ENCODE measurements around the gene DHFR2. TPM values are rescaled to one million over a fixed set of nuclear protein-coding genes. Genes with fewer than 3 reads are reported as not detected.

The DHFR2 gene
- total and polyA plus RNA-seq, 4 donors, result 2.3 to 3.9 (median 2.5) TPM

GRCh38 chr3:94026623-94027022, 36.1 kb downstream of the DHFR2 start:
- TF ChIP-seq FOXA1 (IDR thresholded peaks at IDR 0.05), result no peak
- TF ChIP-seq JUND (IDR thresholded peaks at IDR 0.05), result no peak
- no peak for TF ChIP-seq CTCF (IDR thresholded peaks at IDR 0.05; ENCODE audit: low read depth, low read length, missing input control)
- no peak for TF ChIP-seq HNF4A (conservative IDR thresholded peaks at IDR 0.05)
- TF ChIP-seq ATF3 (IDR thresholded peaks at IDR 0.05), result no peak
- no peak for TF ChIP-seq ZBTB33 (IDR thresholded peaks at IDR 0.05)
- no peak for TF ChIP-seq EGR1 (IDR thresholded peaks at IDR 0.05; ENCODE audit: low read depth in 2 of 2)
- TF ChIP-seq RAD21 (IDR thresholded peaks at IDR 0.05), result no peak
- TF ChIP-seq FOXA2 (IDR thresholded peaks at IDR 0.05), result no peak
- H3K27me3 ChIP-seq (ENCODE audit: control insufficient read depth in 4 of 4, insufficient read depth in 4 of 4, low read length in 3 of 4), result no peaks in the 10 kb centered on the region
- no peak overlapping the region for H3K9ac ChIP-seq (ENCODE audit: low read depth in 1 of 2, low read length in 2 of 2)
- no peaks in the 10 kb centered on the region for H3K36me3 ChIP-seq (ENCODE audit: control insufficient read depth in 4 of 4, insufficient read depth in 3 of 4, low read depth in 1 of 4, low read length in 3 of 4)
- 86% methylated on average over 2 of the region's 2 CpGs for WGBS
- no peak overlapping the region for H3K27ac ChIP-seq (ENCODE audit: low read depth in 1 of 2, low read length in 2 of 2)
- H3K9me3 ChIP-seq (ENCODE audit: control insufficient read depth in 4 of 4, low read length in 3 of 4), result no peaks in the 10 kb centered on the region
- H3K4me1 ChIP-seq (ENCODE audit: control insufficient read depth in 4 of 4, insufficient read depth in 4 of 4, low read length in 3 of 4), result no peaks in the 10 kb centered on the region
- no peak for DNase-seq (ENCODE audit: low spot score)
- no peak overlapping the region for H3K4me3 ChIP-seq (ENCODE audit: low read depth in 1 of 3, low read length in 3 of 3)

GRCh38 chr3:94024385-94024784, 38.3 kb downstream of the DHFR2 start:
- Histone ChIP-seq H3K9ac (ENCODE audit: low read depth in 1 of 2, low read length in 2 of 2) (no peak overlapping the region), H3K27me3 (ENCODE audit: control insufficient read depth in 4 of 4, insufficient read depth in 4 of 4, low read length in 3 of 4) (no peaks in the 10 kb centered on the region), H3K9me3 (ENCODE audit: control insufficient read depth in 4 of 4, low read length in 3 of 4) (no peaks in the 10 kb centered on the region), H3K36me3 (ENCODE audit: control insufficient read depth in 4 of 4, insufficient read depth in 3 of 4, low read depth in 1 of 4, low read length in 3 of 4) (no peaks in the 10 kb centered on the region), H3K4me1 (ENCODE audit: control insufficient read depth in 4 of 4, insufficient read depth in 4 of 4, low read length in 3 of 4) (no peaks in the 10 kb centered on the region), H3K4me3 (ENCODE audit: low read depth in 1 of 3, low read length in 3 of 3) (no peak overlapping the region), H3K27ac (ENCODE audit: low read depth in 1 of 2, low read length in 2 of 2) (no peak overlapping the region)
- TF ChIP-seq FOXA2 (IDR thresholded peaks at IDR 0.05) (no peak), JUND (IDR thresholded peaks at IDR 0.05) (no peak), REST (IDR thresholded peaks at IDR 0.05) (no peak), GABPA (IDR thresholded peaks at IDR 0.05 in 1 of 2, conservative IDR thresholded peaks at IDR 0.05 in 1 of 2) (no peak), ZBTB33 (IDR thresholded peaks at IDR 0.05) (no peak), ATF3 (IDR thresholded peaks at IDR 0.05) (no peak), TAF1 (conservative IDR thresholded peaks at IDR 0.05) (no peak), EGR1 (IDR thresholded peaks at IDR 0.05; ENCODE audit: low read depth in 2 of 2) (no peak), MAX (IDR thresholded peaks at IDR 0.05) (no peak), FOXA1 (IDR thresholded peaks at IDR 0.05) (no peak), HNF4A (conservative IDR thresholded peaks at IDR 0.05) (no peak), CTCF (IDR thresholded peaks at IDR 0.05; ENCODE audit: low read depth, low read length, missing input control) (no peak), NR2F2 (IDR thresholded peaks at IDR 0.05) (no peak), HNF4G (IDR thresholded peaks at IDR 0.05) (no peak)
- DNase-seq (ENCODE audit: low spot score), result no peak
- 86% methylated on average over 3 of the region's 3 CpGs for WGBS

All from liver (tissue), 9 donors.